IPS DF 4.7 (cell line): ENCODE measurements around the gene BPIFB1.

ENCODE experiments used
- DNase-seq: peaks from one replicate; pipeline ENCODE4 v3.0.0-alpha.2; 2013; ENCODE audit warnings: low spot score; ENCODE audit errors: extremely low read depth

BPIFB1 gene

GRCh38 chr20:33272155-33272873 lies 10.7 kb upstream of the BPIFB1 start:
- DNase-seq: no peak

GRCh38 chr20:33273117-33273851 lies 9.7 kb upstream of the BPIFB1 start:
- no peak for DNase-seq

- DNase-seq: no peak
These were observed 7.8 kb upstream of the BPIFB1 start for GRCh38 chr20:33275215-33275614.

GRCh38 chr20:33275871-33276270 lies 7.1 kb upstream of the BPIFB1 start:
- no peak for DNase-seq

- DNase-seq: no peak
These were observed 6.5 kb upstream of the BPIFB1 start for GRCh38 chr20:33276303-33277113.

GRCh38 chr20:33277471-33278441 lies 5.3 kb upstream of the BPIFB1 start:
- DNase-seq: no peak

- DNase-seq: no peak
These were observed 4.3 kb upstream of the BPIFB1 start for GRCh38 chr20:33278700-33279099.

GRCh38 chr20:33279261-33279910 lies 3.6 kb upstream of the BPIFB1 start:
- no peak for DNase-seq

GRCh38 chr20:33280000-33280680 lies 2.9 kb upstream of the BPIFB1 start:
- DNase-seq: no peak

GRCh38 chr20:33280775-33281174 lies 2.2 kb upstream of the BPIFB1 start:
- DNase-seq: no peak

- no peak for DNase-seq
These were observed 1.4 kb upstream of the BPIFB1 start for GRCh38 chr20:33281550-33282146.

GRCh38 chr20:33282196-33282934 lies 649 bp upstream of the BPIFB1 start:
- no peak for DNase-seq

- DNase-seq: no peak
These were observed 1.3 kb downstream of the BPIFB1 start for GRCh38 chr20:33284284-33284683.

GRCh38 chr20:33284937-33285336 lies 1.9 kb downstream of the BPIFB1 start:
- no peak for DNase-seq

- no peak for DNase-seq
These were observed 3.0 kb downstream of the BPIFB1 start for GRCh38 chr20:33285861-33286495.

GRCh38 chr20:33287884-33288283 lies 4.9 kb downstream of the BPIFB1 start:
- no peak for DNase-seq

GRCh38 chr20:33290852-33291251 lies 7.8 kb downstream of the BPIFB1 start:
- no peak for DNase-seq

GRCh38 chr20:33291416-33291815 lies 8.4 kb downstream of the BPIFB1 start:
- no peak for DNase-seq
